ENCODE results near the gene HOMER2.
"Not testable (repeated sequence)": the region's sequence is repeated elsewhere in the genome, so short reads cannot be mapped to it uniquely, and the experiment has no call there.

Gene HOMER2

GRCh38 chr15:82903511-82903910 lies 49.0 kb downstream of the HOMER2 start:
- H3K4me3 ChIP-seq (ENCODE audit: low read length in 2 of 2) = no peak overlapping the region
- H3K27ac ChIP-seq (ENCODE audit: low read depth in 2 of 2, low read length in 2 of 2) = no peak overlapping the region
- no peaks in the 10 kb centered on the region for H3K4me1 ChIP-seq (ENCODE audit: control insufficient read depth in 2 of 2, insufficient read depth in 2 of 2, low read length in 2 of 2)
- H3K27me3 ChIP-seq (ENCODE audit: control insufficient read depth in 2 of 2, insufficient read depth in 2 of 2, low read length in 2 of 2) = no peaks in the 10 kb centered on the region
- no peak overlapping the region for H3K9ac ChIP-seq (ENCODE audit: low read depth in 1 of 2, low read length in 2 of 2)
- no peaks in the 10 kb centered on the region for H3K9me3 ChIP-seq (ENCODE audit: control insufficient read depth in 2 of 2, low read length in 2 of 2)
- H3K36me3 ChIP-seq (ENCODE audit: control insufficient read depth in 2 of 2, insufficient read depth in 2 of 2, low read length in 2 of 2) = no peaks in the 10 kb centered on the region

- no peak overlapping the region for H3K27ac ChIP-seq (ENCODE audit: low read depth in 2 of 2, low read length in 2 of 2)
Measured at GRCh38 chr15:82901114-82901805, 51.3 kb downstream of the HOMER2 start.

GRCh38 chr15:82900511-82901060 lies 51.9 kb downstream of the HOMER2 start:
- no peak overlapping the region for H3K4me3 ChIP-seq (ENCODE audit: low read length in 2 of 2)
- H3K27me3 ChIP-seq (ENCODE audit: control insufficient read depth in 2 of 2, insufficient read depth in 2 of 2, low read length in 2 of 2) = no peaks in the 10 kb centered on the region
- H3K9ac ChIP-seq (ENCODE audit: low read depth in 1 of 2, low read length in 2 of 2) = no peak overlapping the region
- no peaks in the 10 kb centered on the region for H3K4me1 ChIP-seq (ENCODE audit: control insufficient read depth in 2 of 2, insufficient read depth in 2 of 2, low read length in 2 of 2)
- no peaks in the 10 kb centered on the region for H3K9me3 ChIP-seq (ENCODE audit: control insufficient read depth in 2 of 2, low read length in 2 of 2)
- no peak overlapping the region for H3K27ac ChIP-seq (ENCODE audit: low read depth in 2 of 2, low read length in 2 of 2)
- H3K36me3 ChIP-seq (ENCODE audit: control insufficient read depth in 2 of 2, insufficient read depth in 2 of 2, low read length in 2 of 2) = no peaks in the 10 kb centered on the region

More at GRCh38 chr15:82901114-82901805, 51.3 kb downstream of the HOMER2 start:
- no peak overlapping the region for H3K4me3 ChIP-seq (ENCODE audit: low read length in 2 of 2)
- no peaks in the 10 kb centered on the region for H3K27me3 ChIP-seq (ENCODE audit: control insufficient read depth in 2 of 2, insufficient read depth in 2 of 2, low read length in 2 of 2)
- H3K36me3 ChIP-seq (ENCODE audit: control insufficient read depth in 2 of 2, insufficient read depth in 2 of 2, low read length in 2 of 2) = no peaks in the 10 kb centered on the region
- H3K9me3 ChIP-seq (ENCODE audit: control insufficient read depth in 2 of 2, low read length in 2 of 2) = no peaks in the 10 kb centered on the region
- H3K9ac ChIP-seq (ENCODE audit: low read depth in 1 of 2, low read length in 2 of 2) = no peak overlapping the region
- no peaks in the 10 kb centered on the region for H3K4me1 ChIP-seq (ENCODE audit: control insufficient read depth in 2 of 2, insufficient read depth in 2 of 2, low read length in 2 of 2)

DNA sequence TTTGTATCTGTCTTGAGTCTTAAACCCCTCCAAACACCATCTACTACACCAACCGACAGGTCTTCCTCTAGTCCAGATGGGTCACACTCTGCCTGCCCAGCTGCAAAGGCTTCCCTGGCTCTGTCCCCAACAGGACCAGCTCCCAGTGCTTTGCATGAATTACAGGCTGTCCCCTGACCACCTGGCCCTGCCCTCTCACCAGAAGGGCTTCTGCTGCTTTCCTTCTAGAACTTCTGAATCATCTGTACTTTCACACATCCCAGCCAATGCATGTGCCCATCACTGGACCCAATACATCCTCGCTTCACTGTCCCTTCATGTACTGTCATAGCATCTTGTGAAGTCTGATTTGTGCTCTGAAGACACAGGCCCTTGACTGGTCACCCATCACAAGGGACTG lies 53.6 kb downstream of the HOMER2 start:
- Histone ChIP-seq H3K27me3 (ENCODE audit: control insufficient read depth in 2 of 2, insufficient read depth in 2 of 2, low read length in 2 of 2) (no peaks in the 10 kb centered on the region), H3K9me3 (ENCODE audit: control insufficient read depth in 2 of 2, low read length in 2 of 2) (no peaks in the 10 kb centered on the region), H3K9ac (ENCODE audit: low read depth in 1 of 2, low read length in 2 of 2) (no peak overlapping the region), H3K27ac (ENCODE audit: low read depth in 2 of 2, low read length in 2 of 2) (no peak overlapping the region), H3K36me3 (ENCODE audit: control insufficient read depth in 2 of 2, insufficient read depth in 2 of 2, low read length in 2 of 2) (no peaks in the 10 kb centered on the region), H3K4me3 (ENCODE audit: low read length in 2 of 2) (no peak overlapping the region), H3K4me1 (ENCODE audit: control insufficient read depth in 2 of 2, insufficient read depth in 2 of 2, low read length in 2 of 2) (no peaks in the 10 kb centered on the region)

DNA sequence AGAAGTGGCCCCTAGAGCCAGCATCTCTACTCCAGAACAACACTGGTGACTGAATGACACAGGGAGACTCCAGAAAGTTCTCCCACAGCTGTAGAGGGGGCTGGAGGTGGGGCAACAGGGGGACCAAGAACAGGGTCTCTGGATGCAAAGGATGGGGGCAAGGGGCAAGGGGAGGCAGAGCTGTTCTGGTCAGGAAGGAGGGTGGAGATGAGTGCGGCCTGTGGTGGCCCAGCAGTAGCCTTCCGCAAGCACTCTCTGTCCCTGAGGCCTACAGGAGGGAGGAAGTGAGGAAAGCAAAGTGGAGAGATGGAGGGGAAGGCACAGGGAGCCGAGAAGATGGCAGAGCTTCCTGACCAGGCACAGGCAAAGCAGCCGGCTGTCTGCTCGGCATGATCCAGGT lies 56.5 kb downstream of the HOMER2 start:
- Histone ChIP-seq H3K9me3 (ENCODE audit: control insufficient read depth in 2 of 2, low read length in 2 of 2) (no peaks in the 10 kb centered on the region), H3K4me1 (ENCODE audit: control insufficient read depth in 2 of 2, insufficient read depth in 2 of 2, low read length in 2 of 2) (no peaks in the 10 kb centered on the region), H3K4me3 (ENCODE audit: low read length in 2 of 2) (no peak overlapping the region), H3K27ac (ENCODE audit: low read depth in 2 of 2, low read length in 2 of 2) (no peak overlapping the region), H3K36me3 (ENCODE audit: control insufficient read depth in 2 of 2, insufficient read depth in 2 of 2, low read length in 2 of 2) (no peaks in the 10 kb centered on the region), H3K27me3 (ENCODE audit: control insufficient read depth in 2 of 2, insufficient read depth in 2 of 2, low read length in 2 of 2) (no peaks in the 10 kb centered on the region), H3K9ac (ENCODE audit: low read depth in 1 of 2, low read length in 2 of 2) (no peak overlapping the region)

DNA sequence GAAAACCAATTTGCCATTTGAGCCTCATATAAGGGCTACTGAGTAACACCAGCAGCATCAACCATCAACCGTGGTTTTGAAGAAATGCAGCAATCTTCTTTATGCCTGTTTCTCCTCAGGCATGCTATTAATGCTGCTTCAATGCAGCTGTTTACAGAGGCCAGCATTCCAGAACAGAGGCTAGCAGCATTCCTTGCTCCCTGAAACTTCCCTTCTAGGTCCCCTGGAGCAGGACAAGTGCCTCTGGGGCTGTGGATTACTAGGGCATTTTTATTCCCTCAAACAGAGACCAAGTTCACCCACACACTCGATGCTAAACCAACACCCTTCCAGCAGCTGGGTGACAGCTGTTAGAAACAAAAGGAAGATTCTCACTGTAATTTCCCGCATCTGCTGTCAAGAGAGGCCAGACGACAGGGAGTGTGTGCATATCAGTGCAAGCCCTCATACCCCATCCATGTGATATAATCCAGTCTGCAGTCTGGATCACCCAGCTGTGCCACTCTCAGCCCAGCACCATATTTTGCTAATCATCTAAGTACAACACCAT lies 57.5 kb downstream of the HOMER2 start:
- H3K4me1 ChIP-seq (ENCODE audit: control insufficient read depth in 2 of 2, insufficient read depth in 2 of 2, low read length in 2 of 2) = no peaks in the 10 kb centered on the region
- H3K36me3 ChIP-seq (ENCODE audit: control insufficient read depth in 2 of 2, insufficient read depth in 2 of 2, low read length in 2 of 2) = no peaks in the 10 kb centered on the region
- H3K4me3 ChIP-seq (ENCODE audit: low read length in 2 of 2) = no peak overlapping the region
- no peaks in the 10 kb centered on the region for H3K9me3 ChIP-seq (ENCODE audit: control insufficient read depth in 2 of 2, low read length in 2 of 2)
- H3K27me3 ChIP-seq (ENCODE audit: control insufficient read depth in 2 of 2, insufficient read depth in 2 of 2, low read length in 2 of 2) = no peaks in the 10 kb centered on the region
- no peak overlapping the region for H3K9ac ChIP-seq (ENCODE audit: low read depth in 1 of 2, low read length in 2 of 2)
- H3K27ac ChIP-seq (ENCODE audit: low read depth in 2 of 2, low read length in 2 of 2) = no peak overlapping the region

GRCh38 chr15:82893473-82893872 lies 59.0 kb downstream of the HOMER2 start:
- not testable (repeated sequence) for H3K36me3 ChIP-seq (ENCODE audit: control insufficient read depth in 2 of 2, insufficient read depth in 2 of 2, low read length in 2 of 2); H3K27ac ChIP-seq (ENCODE audit: low read depth in 2 of 2, low read length in 2 of 2); H3K27me3 ChIP-seq (ENCODE audit: control insufficient read depth in 2 of 2, insufficient read depth in 2 of 2, low read length in 2 of 2); H3K4me1 ChIP-seq (ENCODE audit: control insufficient read depth in 2 of 2, insufficient read depth in 2 of 2, low read length in 2 of 2); H3K4me3 ChIP-seq (ENCODE audit: low read length in 2 of 2); H3K9me3 ChIP-seq (ENCODE audit: control insufficient read depth in 2 of 2, low read length in 2 of 2); H3K9ac ChIP-seq (ENCODE audit: low read depth in 1 of 2, low read length in 2 of 2)

GRCh38 chr15:82892573-82892972 lies 59.9 kb downstream of the HOMER2 start:
- Histone ChIP-seq H3K4me3 (ENCODE audit: low read length in 2 of 2) (no peak overlapping the region), H3K27ac (ENCODE audit: low read depth in 2 of 2, low read length in 2 of 2) (no peak overlapping the region), H3K36me3 (ENCODE audit: control insufficient read depth in 2 of 2, insufficient read depth in 2 of 2, low read length in 2 of 2) (no peaks in the 10 kb centered on the region), H3K9me3 (ENCODE audit: control insufficient read depth in 2 of 2, low read length in 2 of 2) (no peaks in the 10 kb centered on the region), H3K4me1 (ENCODE audit: control insufficient read depth in 2 of 2, insufficient read depth in 2 of 2, low read length in 2 of 2) (no peaks in the 10 kb centered on the region), H3K9ac (ENCODE audit: low read depth in 1 of 2, low read length in 2 of 2) (no peak overlapping the region), H3K27me3 (ENCODE audit: control insufficient read depth in 2 of 2, insufficient read depth in 2 of 2, low read length in 2 of 2) (no peaks in the 10 kb centered on the region)

- no peaks in the 10 kb centered on the region for H3K27me3 ChIP-seq (ENCODE audit: control insufficient read depth in 2 of 2, insufficient read depth in 2 of 2, low read length in 2 of 2)
- no peaks in the 10 kb centered on the region for H3K9me3 ChIP-seq (ENCODE audit: control insufficient read depth in 2 of 2, low read length in 2 of 2)
- no peaks in the 10 kb centered on the region for H3K4me1 ChIP-seq (ENCODE audit: control insufficient read depth in 2 of 2, insufficient read depth in 2 of 2, low read length in 2 of 2)
- no peak overlapping the region for H3K4me3 ChIP-seq (ENCODE audit: low read length in 2 of 2)
- no peaks in the 10 kb centered on the region for H3K36me3 ChIP-seq (ENCODE audit: control insufficient read depth in 2 of 2, insufficient read depth in 2 of 2, low read length in 2 of 2)
- H3K27ac ChIP-seq (ENCODE audit: low read depth in 2 of 2, low read length in 2 of 2) = no peak overlapping the region
- no peak overlapping the region for H3K9ac ChIP-seq (ENCODE audit: low read depth in 1 of 2, low read length in 2 of 2)
Measured at GRCh38 chr15:82890995-82891390, 61.5 kb downstream of the HOMER2 start.

- H3K27me3 ChIP-seq (ENCODE audit: control insufficient read depth in 2 of 2, insufficient read depth in 2 of 2, low read length in 2 of 2) = no peaks in the 10 kb centered on the region
Measured at GRCh38 chr15:82890338-82890994, 62.1 kb downstream of the HOMER2 start.

More at GRCh38 chr15:82890338-82890994, 62.1 kb downstream of the HOMER2 start:
- Histone ChIP-seq H3K4me1 (ENCODE audit: control insufficient read depth in 2 of 2, insufficient read depth in 2 of 2, low read length in 2 of 2) (no peaks in the 10 kb centered on the region), H3K9ac (ENCODE audit: low read depth in 1 of 2, low read length in 2 of 2) (no peak overlapping the region), H3K4me3 (ENCODE audit: low read length in 2 of 2) (no peak overlapping the region), H3K9me3 (ENCODE audit: control insufficient read depth in 2 of 2, low read length in 2 of 2) (no peaks in the 10 kb centered on the region), H3K36me3 (ENCODE audit: control insufficient read depth in 2 of 2, insufficient read depth in 2 of 2, low read length in 2 of 2) (no peaks in the 10 kb centered on the region), H3K27ac (ENCODE audit: low read depth in 2 of 2, low read length in 2 of 2) (no peak overlapping the region)
